Parathyroid adenoma (tissue), 2 donors: ENCODE measurements around the gene LBP.
"Not testable (repeated sequence)": the region's sequence is repeated elsewhere in the genome, so short reads cannot be mapped to it uniquely, and the experiment has no call there.

Experiments used
- H2AFZ ChIP-seq: fragments of 300-600 bp; sonication (generic); one replicate; pipeline ENCODE4 v1.7.0; 2017; ENCODE audit warnings: antibody characterized with exemption, mild to moderate bottlenecking
- H3K27ac ChIP-seq: fragments of 300-600 bp; sonication (generic); one replicate; pipeline ENCODE4 v1.7.0; 2017
- H3K27me3 ChIP-seq: fragments of 300-600 bp; sonication (generic); one replicate; pipeline ENCODE4 v1.7.0; 2017; ENCODE audit warnings: low read length; ENCODE audit not compliant: control insufficient read depth, insufficient read depth
- H3K36me3 ChIP-seq: fragments of 300-600 bp; sonication (generic); one replicate; pipeline ENCODE4 v1.7.0; 2017; ENCODE audit warnings: low read length; ENCODE audit not compliant: control insufficient read depth, insufficient read depth
- H3K4me1 ChIP-seq: fragments of 300-600 bp; sonication (generic); one replicate; pipeline ENCODE4 v1.7.0; 2017; ENCODE audit warnings: control low read depth
- H3K4me2 ChIP-seq: fragments of 300-600 bp; sonication (generic); one replicate; pipeline ENCODE4 v1.7.0; 2017; ENCODE audit warnings: low read length
- H3K4me3 ChIP-seq: fragments of 300-600 bp; sonication (generic); one replicate; pipeline ENCODE4 v1.7.0; 2017; ENCODE audit warnings: low read depth, low read length
- H3K79me2 ChIP-seq: fragments of 300-600 bp; sonication (generic); one replicate; pipeline ENCODE4 v1.7.0; 2017; ENCODE audit warnings: control low read depth
- H3K9ac ChIP-seq: fragments of 300-600 bp; sonication (generic); one replicate; pipeline ENCODE4 v1.7.0; 2017; ENCODE audit warnings: mild to moderate bottlenecking
- H3K9me3 ChIP-seq: fragments of 300-600 bp; sonication (generic); one replicate; pipeline ENCODE4 v1.7.0; 2017; ENCODE audit warnings: low read length; ENCODE audit not compliant: control insufficient read depth
- CTCF ChIP-seq: fragments of 300-600 bp; sonication (generic); IDR thresholded peaks from one replicate; pipeline ENCODE4 v1.7.0; 2017; ENCODE audit warnings: antibody characterized with exemption, mild to moderate bottlenecking
- donor health status: primary hyperparathyroidism.

Gene LBP

GRCh38 chr20:38311091-38311490 is 35.2 kb upstream of the LBP start:
- Histone ChIP-seq H3K4me3 (no peak overlapping the region), H3K4me2 (no peak overlapping the region), H3K4me1 (no peaks in the 10 kb centered on the region), H3K9me3 (no peaks in the 10 kb centered on the region), H3K36me3 (no peaks in the 10 kb centered on the region), H3K79me2 (no peaks in the 10 kb centered on the region), H2AFZ (no peak overlapping the region), H3K9ac (no peak overlapping the region), H3K27me3 (no peaks in the 10 kb centered on the region), H3K27ac (no peak overlapping the region)
- TF ChIP-seq CTCF = no peak

- Histone ChIP-seq H3K36me3 (no peaks in the 10 kb centered on the region), H3K4me2 (no peak overlapping the region), H3K4me3 (no peak overlapping the region), H3K9me3 (no peaks in the 10 kb centered on the region), H3K27ac (no peak overlapping the region), H2AFZ (no peak overlapping the region), H3K79me2 (no peaks in the 10 kb centered on the region), H3K9ac (no peak overlapping the region), H3K4me1 (no peaks in the 10 kb centered on the region), H3K27me3 (no peaks in the 10 kb centered on the region)
- no peak for TF ChIP-seq CTCF
Measured at GRCh38 chr20:38311491-38311890, 34.8 kb upstream of the LBP start.

GRCh38 chr20:38313676-38314075 is 32.6 kb upstream of the LBP start:
- H3K36me3 ChIP-seq = no peaks in the 10 kb centered on the region
- TF ChIP-seq CTCF = no peak
- no peaks in the 10 kb centered on the region for H3K9me3 ChIP-seq
- H3K4me3 ChIP-seq = no peak overlapping the region
- H3K4me2 ChIP-seq = no peak overlapping the region
- H3K9ac ChIP-seq = no peak overlapping the region
- no peaks in the 10 kb centered on the region for H3K4me1 ChIP-seq
- no peak overlapping the region for H2AFZ ChIP-seq
- H3K27ac ChIP-seq = no peak overlapping the region
- no peaks in the 10 kb centered on the region for H3K27me3 ChIP-seq
- H3K79me2 ChIP-seq = no peaks in the 10 kb centered on the region

GRCh38 chr20:38314350-38314749 is 31.9 kb upstream of the LBP start:
- H2AFZ ChIP-seq, H3K4me3 ChIP-seq, H3K4me2 ChIP-seq, H3K9me3 ChIP-seq, H3K79me2 ChIP-seq, H3K9ac ChIP-seq, H3K4me1 ChIP-seq, H3K27ac ChIP-seq, H3K36me3 ChIP-seq, H3K27me3 ChIP-seq: not testable (repeated sequence)

- H3K4me3 ChIP-seq = no peak overlapping the region
- no peaks in the 10 kb centered on the region for H3K27me3 ChIP-seq
- no peak overlapping the region for H2AFZ ChIP-seq
- no peaks in the 10 kb centered on the region for H3K79me2 ChIP-seq
- no peak overlapping the region for H3K9ac ChIP-seq
- H3K9me3 ChIP-seq = no peaks in the 10 kb centered on the region
- no peaks in the 10 kb centered on the region for H3K4me1 ChIP-seq
- H3K36me3 ChIP-seq = no peaks in the 10 kb centered on the region
- H3K27ac ChIP-seq = no peak overlapping the region
- H3K4me2 ChIP-seq = no peak overlapping the region
- no peak for TF ChIP-seq CTCF
Measured at GRCh38 chr20:38315290-38315966, 30.9 kb upstream of the LBP start.
